ENCODE data around the gene MAG. TPM values are rescaled to one million over a fixed set of nuclear protein-coding genes. Genes with fewer than 3 reads are reported as not detected.

MAG gene
- total and polyA plus RNA-seq, 9 of the 15 experiments (the other 6 are each of a cell fraction or from before 2014, with no cell fraction given) = 0.11 to 10.0 (median 1.6) TPM

- TF ChIP-seq CEBPZ (IDR thresholded peaks at IDR 0.05; ENCODE audit: borderline replicate concordance, low read depth, low read length) (no peak), POLR2G (IDR thresholded peaks at IDR 0.05; ENCODE audit: low read depth, low read length) (no peak), CCAR2 (IDR thresholded peaks at IDR 0.05; ENCODE audit: low read depth, low read length) (no peak), ZNF197 (CRISPR knock-in tag; IDR thresholded peaks at IDR 0.05; ENCODE audit: low read depth) (no peak), CREB5 (CRISPR knock-in tag; IDR thresholded peaks at IDR 0.05) (no peak), CREBBP (IDR thresholded peaks at IDR 0.05; ENCODE audit: low read depth, low read length) (no peak), PHTF2 (CRISPR knock-in tag; IDR thresholded peaks at IDR 0.05) (no peak), TBL1XR1 (IDR thresholded peaks at IDR 0.05; ENCODE audit: low read length in 2 of 2) (no peak), GABPB1 (CRISPR knock-in tag; IDR thresholded peaks at IDR 0.05) (no peak), BRF1 (IDR thresholded peaks at IDR 0.05; ENCODE audit: borderline replicate concordance, extremely low read depth, insufficient read length) (no peak), MEF2A (IDR thresholded peaks at IDR 0.05; ENCODE audit: control insufficient read depth, low read depth, low read length) (no peak), TFAM (CRISPR knock-in tag; conservative IDR thresholded peaks at IDR 0.05) (no peak), COPS2 (conservative IDR thresholded peaks at IDR 0.05) (no peak), ZNF655 (CRISPR knock-in tag; IDR thresholded peaks at IDR 0.05) (no peak), PRDM10 (IDR thresholded peaks at IDR 0.05; ENCODE audit: partially characterized antibody) (no peak), PREB (CRISPR knock-in tag; IDR thresholded peaks at IDR 0.05) (no peak)
These were observed 14.7 kb downstream of the MAG start (continued) for GRCh38 chr19:35306473-35307246.

Measured in K562 (cell line).